Hair follicular keratinocyte (primary cell): ENCODE measurements around the gene DCTPP1. TPM values are rescaled to one million over a fixed set of nuclear protein-coding genes. Genes with fewer than 3 reads are reported as not detected.

Experiments used
- total RNA-seq: library from RNA; depleted of rRNA; stranded (reverse); fragments of >200 nt; gene quantifications from 2 replicates; pipeline ENCODE4 v1.2.3, GENCODE V29; 2015

Gene DCTPP1
- 44.7 and 66.1 TPM in 2 replicates for total RNA-seq

GRCh38 chr16:30429678-30430427, at the start of gene DCTPP1:
Gene DCTPP1, minus strand, starts transcription at chr16:30430030. Its CDS starts 50 bp downstream, at chr16:30429980.

GRCh38 chr16:30472328-30472942, 42.6 kb upstream of the DCTPP1 start, which contains the start of gene ITGAL:
Gene ITGAL, plus strand, starts transcription at chr16:30472742. Its CDS starts 96 bp downstream, at chr16:30472838.

GRCh38 chr16:30445408-30446202, 15.8 kb upstream of the DCTPP1 start, which contains the start of gene SEPHS2:
Gene SEPHS2, minus strand, starts transcription at chr16:30445874. Its CDS starts 147 bp downstream, at chr16:30445727.

GRCh38 chr16:30407102-30407803, 22.6 kb downstream of the DCTPP1 start, which contains the start of gene ZNF771:
Gene ZNF771, plus strand, starts transcription at chr16:30407606. Its CDS starts 448 bp downstream, at chr16:30408054.

GRCh38 chr16:30395155-30395991, 34.5 kb downstream of the DCTPP1 start, which contains the start of gene ZNF48:
Gene ZNF48, plus strand, starts transcription at chr16:30395420. Its CDS starts 375 bp downstream, at chr16:30395795.

GRCh38 chr16:30382111-30382881, 47.5 kb downstream of the DCTPP1 start, which contains the start of gene SEPTIN1:
Gene SEPTIN1, minus strand, starts transcription at chr16:30382561. Its CDS starts 19 bp downstream, at chr16:30382542.

GRCh38 chr16:30374538-30374937, 55.3 kb downstream of the DCTPP1 start, which contains the start of gene MYL11:
Gene MYL11, plus strand, starts transcription at chr16:30374802. Its CDS starts 56 bp downstream, at chr16:30374858.

Other genes starting within 250 kb of the DCTPP1 start
- 10.9 and 15.5 TPM in 2 replicates for gene CORO1A, start 246.4 kb downstream of the DCTPP1 start, total RNA-seq
- 177 and 301 TPM in 2 replicates for gene BOLA2B, start 236.4 kb downstream of the DCTPP1 start, total RNA-seq
- 45.4 and 53.1 TPM in 2 replicates for gene SLX1A, start 236.2 kb downstream of the DCTPP1 start, total RNA-seq
- 2.4 and 5.3 TPM in 2 replicates for gene SULT1A3, start 230.8 kb downstream of the DCTPP1 start, total RNA-seq
- gene NPIPB13, start 181.6 kb downstream of the DCTPP1 start, total RNA-seq = 2.0 TPM in 1 of 2 replicates, not detected in the other
- gene CD2BP2, start 74.7 kb downstream of the DCTPP1 start, total RNA-seq = 47.6 and 63.2 TPM in 2 replicates
- 33.5 and 36.0 TPM in 2 replicates for gene TBC1D10B, start 59.5 kb downstream of the DCTPP1 start, total RNA-seq
- not detected in 2 replicates for gene MYL11, start 55.2 kb downstream of the DCTPP1 start, total RNA-seq
- gene SEPTIN1, start 47.5 kb downstream of the DCTPP1 start, total RNA-seq = not detected in 2 replicates
- gene ZNF48, start 34.6 kb downstream of the DCTPP1 start, total RNA-seq = 5.2 and 6.7 TPM in 2 replicates
- gene ZNF771, start 22.4 kb downstream of the DCTPP1 start, total RNA-seq = 7.7 and 9.0 TPM in 2 replicates
- 15.9 and 20.4 TPM in 2 replicates for gene SEPHS2, start 15.8 kb upstream of the DCTPP1 start, total RNA-seq
- not detected in 2 replicates for gene ITGAL, start 42.7 kb upstream of the DCTPP1 start, total RNA-seq
- 34.9 and 44.1 TPM in 2 replicates for gene ZNF768, start 96.5 kb upstream of the DCTPP1 start, total RNA-seq
- 5.7 and 7.0 TPM in 2 replicates for gene ZNF747, start 104.8 kb upstream of the DCTPP1 start, total RNA-seq
- gene ZNF764, start 128.3 kb upstream of the DCTPP1 start, total RNA-seq = 2.7 and 4.8 TPM in 2 replicates
- 7.9 and 9.8 TPM in 2 replicates for gene ZNF688, start 141.7 kb upstream of the DCTPP1 start, total RNA-seq
- 1.7 and 2.3 TPM in 2 replicates for gene ZNF785, start 155.7 kb upstream of the DCTPP1 start, total RNA-seq
- 4.9 and 5.8 TPM in 2 replicates for gene ZNF689, start 180.4 kb upstream of the DCTPP1 start, total RNA-seq
- 15.0 and 18.1 TPM in 2 replicates for gene PRR14, start 220.9 kb upstream of the DCTPP1 start, total RNA-seq
- gene FBRS, start 228.4 kb upstream of the DCTPP1 start, total RNA-seq = 16.9 and 21.7 TPM in 2 replicates